HEK293 (cell line): ENCODE measurements around the gene KCNJ16.

Experiments used
- CTCF ChIA-PET: fragments of 350-600 bp; formaldehyde crosslinking; extraction: SDS; loops from one replicate; lab custom pipeline; 2021; ENCODE audit warnings: antibody characterized with exemption; lab: Yijun Ruan, JAX
- POLR2A ChIA-PET: fragments of 300-600 bp; formaldehyde crosslinking; extraction: SDS; loops from one replicate; lab custom pipeline; 2020; ENCODE audit warnings: antibody characterized with exemption, inconsistent platforms; lab: Yijun Ruan, JAX
- H3K27ac ChIP-seq: fragments of 200-500 bp; sonication (Bioruptor generic); 2 replicates; pipeline ENCODE4 v1.5.1; 2014; ENCODE audit warnings: low read depth, low read length, control low read depth, inconsistent platforms; ENCODE audit errors: extremely low read depth
- H3K36me3 ChIP-seq, 2 experiments: fragments of 200-500 bp in 1 of 2; sonication (Bioruptor generic) in 1 of 2; 1 replicate in 1 of 2; 2 replicates in 1 of 2; pipeline ENCODE4 v1.5.1; 2014 to 2017; ENCODE audit warnings: inconsistent platforms in 2 of 2, low read length in 2 of 2; ENCODE audit not compliant: control insufficient read depth in 2 of 2, insufficient read depth in 1 of 2
- H3K4me1 ChIP-seq: fragments of 200-500 bp; sonication (Bioruptor generic); 2 replicates; pipeline ENCODE4 v1.5.1; 2014; ENCODE audit warnings: mild to moderate bottlenecking, low read length, inconsistent platforms; ENCODE audit not compliant: control insufficient read depth, insufficient read depth
- H3K4me3 ChIP-seq: 2 replicates; pipeline ENCODE4 v1.5.1; 2011; ENCODE audit warnings: low read depth, mild to moderate bottlenecking, control low read depth, low read length, moderate library complexity
- H3K9me3 ChIP-seq: fragments of 200-500 bp; sonication (Bioruptor generic); 2 replicates; pipeline ENCODE4 v1.5.1; 2014; ENCODE audit warnings: low read depth, low read length, inconsistent platforms; ENCODE audit not compliant: control insufficient read depth, insufficient read depth
- KLF7 ChIP-seq: fragments of 450-650 bp; formaldehyde crosslinking; IDR thresholded peaks from 2 replicates; pipeline ENCODE4 v1.5.1; 2016; ENCODE audit warnings: missing biosample characterization, missing genetic modification characterization, borderline replicate concordance
- SCRT2 ChIP-seq: fragments of 450-650 bp; formaldehyde crosslinking; IDR thresholded peaks from 2 replicates; pipeline ENCODE4 v1.5.1; 2016; ENCODE audit warnings: missing biosample characterization, missing genetic modification characterization
- SP3 ChIP-seq: fragments of 450-650 bp; formaldehyde crosslinking; IDR thresholded peaks from 2 replicates; pipeline ENCODE4 v1.5.1; 2016; ENCODE audit warnings: missing biosample characterization, missing genetic modification characterization
- ZNF214 ChIP-seq: fragments of 450-650 bp; formaldehyde crosslinking; IDR thresholded peaks from 2 replicates; pipeline ENCODE4 v1.5.1; 2017; ENCODE audit warnings: missing biosample characterization, mild to moderate bottlenecking, missing genetic modification characterization, borderline replicate concordance
- ZNF221 ChIP-seq: fragments of 450-650 bp; formaldehyde crosslinking; IDR thresholded peaks from 2 replicates; pipeline ENCODE4 v1.5.1; 2017; ENCODE audit warnings: missing biosample characterization, missing genetic modification characterization, borderline replicate concordance
- ZNF530 ChIP-seq: fragments of 450-650 bp; formaldehyde crosslinking; IDR thresholded peaks from 2 replicates; pipeline ENCODE4 v1.5.1; 2016; ENCODE audit warnings: low read depth, missing biosample characterization, missing genetic modification characterization
- ZNF558 ChIP-seq: fragments of 450-650 bp; formaldehyde crosslinking; IDR thresholded peaks from 2 replicates; pipeline ENCODE4 v1.5.1; 2016; ENCODE audit warnings: missing biosample characterization, missing genetic modification characterization
- ZNF629 ChIP-seq: fragments of 450-650 bp; formaldehyde crosslinking; IDR thresholded peaks from 2 replicates; pipeline ENCODE4 v1.5.1; 2017; ENCODE audit warnings: missing biosample characterization, missing genetic modification characterization
- TF ChIP-seq, protein P1 (sequence below): fragments of 450-650 bp; formaldehyde crosslinking; IDR thresholded peaks from 2 replicates; pipeline ENCODE4 v1.5.1; 2016; ENCODE audit warnings: missing biosample characterization, missing genetic modification characterization
- TF ChIP-seq, protein P2 (sequence below): fragments of 450-650 bp; formaldehyde crosslinking; optimal IDR thresholded peaks from 2 replicates; pipeline ENCODE3; 2016; ENCODE audit warnings: missing biosample characterization, mild to moderate bottlenecking, missing genetic modification characterization
- TF ChIP-seq, protein P3 (sequence below): fragments of 450-650 bp; formaldehyde crosslinking; IDR thresholded peaks from 2 replicates; pipeline ENCODE4 v1.5.1; 2016; ENCODE audit warnings: missing biosample characterization, missing genetic modification characterization
- TF ChIP-seq, protein P4 (sequence below): fragments of 450-650 bp; formaldehyde crosslinking; IDR thresholded peaks from 2 replicates; pipeline ENCODE4 v1.5.1; 2016; ENCODE audit warnings: missing biosample characterization, missing genetic modification characterization
- TF ChIP-seq, protein P5 (sequence below): fragments of 450-650 bp; formaldehyde crosslinking; IDR thresholded peaks from 2 replicates; pipeline ENCODE4 v1.5.1; 2016; ENCODE audit warnings: missing biosample characterization, missing genetic modification characterization

KCNJ16 gene

DNA sequence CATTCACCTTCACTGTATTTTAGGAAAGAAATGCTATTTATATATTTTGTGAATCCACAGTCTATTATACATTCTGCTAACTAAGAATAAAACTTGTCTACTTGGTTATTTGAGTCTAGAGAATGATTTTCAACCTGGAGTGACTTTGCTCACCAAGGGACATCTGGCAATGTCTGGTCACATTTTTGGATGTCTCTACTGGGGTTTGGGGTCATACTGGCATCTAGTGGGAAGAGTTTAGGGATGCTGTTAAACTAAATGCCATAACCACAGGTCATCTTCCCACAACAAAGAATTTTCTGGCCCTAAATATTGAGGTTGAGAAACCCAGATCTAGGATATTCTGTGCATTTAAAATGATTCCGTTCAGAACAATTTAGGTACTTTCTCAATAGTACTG, 26.0 kb downstream of the KCNJ16 start:
- CTCF ChIA-PET = interaction anchor here (0.6 to 1.1 kb wide), 2 partner anchors 35 to 48 kb away, joined by 3 read pairs; no protein-coding TSS in a partner anchor
- Histone ChIP-seq H3K4me3 (no peak overlapping the region), H3K4me1 (0 out of 2 replicates have a peak, but pooled peaks cover 2% of the 10 kb centered on the region), H3K9me3 (no peaks in the 10 kb centered on the region), H3K27ac (no peak overlapping the region), H3K36me3 (no peaks in the 10 kb centered on the region)
- TF ChIP-seq, protein P1, sequence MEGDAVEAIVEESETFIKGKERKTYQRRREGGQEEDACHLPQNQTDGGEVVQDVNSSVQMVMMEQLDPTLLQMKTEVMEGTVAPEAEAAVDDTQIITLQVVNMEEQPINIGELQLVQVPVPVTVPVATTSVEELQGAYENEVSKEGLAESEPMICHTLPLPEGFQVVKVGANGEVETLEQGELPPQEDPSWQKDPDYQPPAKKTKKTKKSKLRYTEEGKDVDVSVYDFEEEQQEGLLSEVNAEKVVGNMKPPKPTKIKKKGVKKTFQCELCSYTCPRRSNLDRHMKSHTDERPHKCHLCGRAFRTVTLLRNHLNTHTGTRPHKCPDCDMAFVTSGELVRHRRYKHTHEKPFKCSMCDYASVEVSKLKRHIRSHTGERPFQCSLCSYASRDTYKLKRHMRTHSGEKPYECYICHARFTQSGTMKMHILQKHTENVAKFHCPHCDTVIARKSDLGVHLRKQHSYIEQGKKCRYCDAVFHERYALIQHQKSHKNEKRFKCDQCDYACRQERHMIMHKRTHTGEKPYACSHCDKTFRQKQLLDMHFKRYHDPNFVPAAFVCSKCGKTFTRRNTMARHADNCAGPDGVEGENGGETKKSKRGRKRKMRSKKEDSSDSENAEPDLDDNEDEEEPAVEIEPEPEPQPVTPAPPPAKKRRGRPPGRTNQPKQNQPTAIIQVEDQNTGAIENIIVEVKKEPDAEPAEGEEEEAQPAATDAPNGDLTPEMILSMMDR (tag by site-specific recombination) = 0 out of 2 replicates have a peak, but pooled peaks have one; percentile 26
- TF ChIP-seq ZNF221 = no peak
- TF ChIP-seq, protein P2, sequence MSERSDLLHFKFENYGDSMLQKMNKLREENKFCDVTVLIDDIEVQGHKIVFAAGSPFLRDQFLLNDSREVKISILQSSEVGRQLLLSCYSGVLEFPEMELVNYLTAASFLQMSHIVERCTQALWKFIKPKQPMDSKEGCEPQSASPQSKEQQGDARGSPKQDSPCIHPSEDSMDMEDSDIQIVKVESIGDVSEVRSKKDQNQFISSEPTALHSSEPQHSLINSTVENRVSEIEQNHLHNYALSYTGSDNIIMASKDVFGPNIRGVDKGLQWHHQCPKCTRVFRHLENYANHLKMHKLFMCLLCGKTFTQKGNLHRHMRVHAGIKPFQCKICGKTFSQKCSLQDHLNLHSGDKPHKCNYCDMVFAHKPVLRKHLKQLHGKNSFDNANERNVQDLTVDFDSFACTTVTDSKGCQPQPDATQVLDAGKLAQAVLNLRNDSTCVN (tag by site-specific recombination) = no peak
- POLR2A ChIA-PET = no interaction called here

DNA sequence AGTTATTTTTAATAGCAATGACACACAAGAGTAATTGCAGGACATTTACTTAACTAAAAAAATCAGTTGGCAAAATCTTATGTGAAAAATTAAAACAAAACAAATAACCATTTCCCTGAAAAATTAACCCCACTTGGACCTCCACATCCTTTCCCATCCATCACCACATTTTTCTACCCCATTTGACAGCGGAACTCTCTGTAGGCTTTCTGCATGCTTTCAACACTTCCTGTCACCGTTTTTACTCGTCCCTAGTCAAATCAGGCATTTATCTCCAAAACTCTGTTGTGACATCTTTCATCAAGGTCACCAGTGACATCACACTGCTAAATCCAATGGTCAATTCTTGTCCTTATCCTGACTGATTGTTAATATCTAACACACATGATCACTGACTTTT, 27.5 kb downstream of the KCNJ16 start:
- no peak for TF ChIP-seq KLF7 (tag by site-specific recombination)
- TF ChIP-seq ZNF530 = no peak
- TF ChIP-seq SP3 (tag by site-specific recombination) = no peak
- TF ChIP-seq ZNF629 = no peak
- TF ChIP-seq, protein P3, sequence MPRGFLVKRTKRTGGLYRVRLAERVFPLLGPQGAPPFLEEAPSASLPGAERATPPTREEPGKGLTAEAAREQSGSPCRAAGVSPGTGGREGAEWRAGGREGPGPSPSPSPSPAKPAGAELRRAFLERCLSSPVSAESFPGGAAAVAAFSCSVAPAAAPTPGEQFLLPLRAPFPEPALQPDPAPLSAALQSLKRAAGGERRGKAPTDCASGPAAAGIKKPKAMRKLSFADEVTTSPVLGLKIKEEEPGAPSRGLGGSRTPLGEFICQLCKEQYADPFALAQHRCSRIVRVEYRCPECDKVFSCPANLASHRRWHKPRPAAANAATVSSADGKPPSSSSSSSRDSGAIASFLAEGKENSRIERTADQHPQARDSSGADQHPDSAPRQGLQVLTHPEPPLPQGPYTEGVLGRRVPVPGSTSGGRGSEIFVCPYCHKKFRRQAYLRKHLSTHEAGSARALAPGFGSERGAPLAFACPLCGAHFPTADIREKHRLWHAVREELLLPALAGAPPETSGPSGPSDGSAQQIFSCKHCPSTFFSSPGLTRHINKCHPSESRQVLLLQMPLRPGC (tag by site-specific recombination) = no peak
- TF ChIP-seq, protein P4, sequence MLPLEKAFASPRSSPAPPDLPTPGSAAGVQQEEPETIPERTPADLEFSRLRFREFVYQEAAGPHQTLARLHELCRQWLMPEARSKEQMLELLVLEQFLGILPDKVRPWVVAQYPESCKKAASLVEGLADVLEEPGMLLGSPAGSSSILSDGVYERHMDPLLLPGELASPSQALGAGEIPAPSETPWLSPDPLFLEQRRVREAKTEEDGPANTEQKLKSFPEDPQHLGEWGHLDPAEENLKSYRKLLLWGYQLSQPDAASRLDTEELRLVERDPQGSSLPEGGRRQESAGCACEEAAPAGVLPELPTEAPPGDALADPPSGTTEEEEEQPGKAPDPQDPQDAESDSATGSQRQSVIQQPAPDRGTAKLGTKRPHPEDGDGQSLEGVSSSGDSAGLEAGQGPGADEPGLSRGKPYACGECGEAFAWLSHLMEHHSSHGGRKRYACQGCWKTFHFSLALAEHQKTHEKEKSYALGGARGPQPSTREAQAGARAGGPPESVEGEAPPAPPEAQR (tag by site-specific recombination) = no peak
- TF ChIP-seq SCRT2 = no peak
- TF ChIP-seq ZNF214 (tag by site-specific recombination) = no peak
- TF ChIP-seq ZNF558 = no peak
- TF ChIP-seq, protein P5, sequence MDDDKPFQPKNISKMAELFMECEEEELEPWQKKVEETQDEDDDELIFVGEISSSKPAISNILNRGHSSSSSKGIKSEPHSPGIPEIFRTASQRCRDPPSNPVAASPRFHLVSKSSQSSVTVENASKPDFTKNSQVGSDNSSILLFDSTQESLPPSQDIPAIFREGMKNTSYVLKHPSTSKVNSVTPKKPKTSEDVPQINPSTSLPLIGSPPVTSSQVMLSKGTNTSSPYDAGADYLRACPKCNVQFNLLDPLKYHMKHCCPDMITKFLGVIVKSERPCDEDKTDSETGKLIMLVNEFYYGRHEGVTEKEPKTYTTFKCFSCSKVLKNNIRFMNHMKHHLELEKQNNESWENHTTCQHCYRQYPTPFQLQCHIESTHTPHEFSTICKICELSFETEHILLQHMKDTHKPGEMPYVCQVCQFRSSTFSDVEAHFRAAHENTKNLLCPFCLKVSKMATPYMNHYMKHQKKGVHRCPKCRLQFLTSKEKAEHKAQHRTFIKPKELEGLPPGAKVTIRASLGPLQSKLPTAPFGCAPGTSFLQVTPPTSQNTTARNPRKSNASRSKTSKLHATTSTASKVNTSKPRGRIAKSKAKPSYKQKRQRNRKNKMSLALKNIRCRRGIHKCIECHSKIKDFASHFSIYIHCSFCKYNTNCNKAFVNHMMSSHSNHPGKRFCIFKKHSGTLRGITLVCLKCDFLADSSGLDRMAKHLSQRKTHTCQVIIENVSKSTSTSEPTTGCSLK (tag by site-specific recombination) = no peak
- Histone ChIP-seq H3K27ac (no peak overlapping the region), H3K4me1 (0 out of 2 replicates have a peak, but pooled peaks cover 2% of the 10 kb centered on the region), H3K9me3 (no peaks in the 10 kb centered on the region), H3K4me3 (no peak overlapping the region), H3K36me3 (no peaks in the 10 kb centered on the region)
- ChIA-PET POLR2A (no interaction called here), CTCF (interaction anchor here (1.3 kb wide), 1 partner anchor 495 kb away, joined by 3 read pairs; no protein-coding TSS in a partner anchor)
